WI38 (cell line): Measurements from ENCODE around the gene MYOD1.

Source experiments
- H3K4me3 ChIP-seq: 2 replicates; pipeline ENCODE4 v1.5.1; 2011; ENCODE audit warnings: low read depth, mild to moderate bottlenecking, control low read depth, low read length
- CTCF ChIP-seq: IDR thresholded peaks from 2 replicates; pipeline ENCODE4 v1.5.1; 2012; ENCODE audit warnings: low read depth, mild to moderate bottlenecking, control low read depth, low read length

The MYOD1 gene

GRCh38 chr11:17686231-17686980, 33.0 kb upstream of the MYOD1 start:
- no peak overlapping the region for H3K4me3 ChIP-seq
- no peak for TF ChIP-seq CTCF

GRCh38 chr11:17687946-17688670, 31.3 kb upstream of the MYOD1 start:
- H3K4me3 ChIP-seq = no peak overlapping the region
- TF ChIP-seq CTCF = no peak

GRCh38 chr11:17691550-17691949, 27.8 kb upstream of the MYOD1 start:
- no peak for TF ChIP-seq CTCF

GRCh38 chr11:17691976-17692375, 27.4 kb upstream of the MYOD1 start:
- no peak overlapping the region for H3K4me3 ChIP-seq
- no peak for TF ChIP-seq CTCF

More at GRCh38 chr11:17691550-17691949, 27.8 kb upstream of the MYOD1 start:
- no peak overlapping the region for H3K4me3 ChIP-seq

- H3K4me3 ChIP-seq = no peak overlapping the region
- TF ChIP-seq CTCF = no peak
These were observed 26.4 kb upstream of the MYOD1 start for GRCh38 chr11:17692931-17693330.

GRCh38 chr11:17693531-17693930, 25.8 kb upstream of the MYOD1 start:
- H3K4me3 ChIP-seq = no peak overlapping the region
- no peak for TF ChIP-seq CTCF

DNA sequence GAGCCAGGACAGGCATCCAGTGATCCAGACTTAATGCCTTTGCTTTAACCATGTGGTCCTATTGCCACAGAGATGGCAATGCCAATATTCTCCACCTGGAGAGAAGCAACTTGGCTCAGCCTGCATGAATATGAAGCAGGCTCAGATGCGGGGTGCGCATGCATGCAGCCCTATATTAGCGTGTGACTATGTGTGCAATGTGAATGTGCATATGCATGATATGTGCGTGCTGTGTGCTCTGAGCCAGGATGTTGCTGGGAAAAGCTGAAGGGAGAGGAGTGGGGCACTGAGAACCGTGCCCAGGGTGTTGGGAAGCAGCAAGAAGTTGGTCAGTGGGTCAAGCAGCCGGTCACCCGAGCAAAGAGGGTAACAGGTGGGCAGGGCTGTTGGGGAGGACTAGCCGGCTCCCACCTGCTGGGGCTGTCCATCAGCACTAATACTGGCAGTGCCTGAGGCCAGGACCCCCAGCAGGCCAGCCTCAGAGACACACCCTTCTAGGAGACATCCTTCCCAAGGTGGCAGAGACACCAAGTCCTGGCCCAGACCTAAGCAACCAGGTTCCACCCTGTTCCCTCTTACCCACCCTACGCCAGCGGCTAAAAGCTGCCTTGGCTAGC, 24.8 kb upstream of the MYOD1 start:
- no peak overlapping the region for H3K4me3 ChIP-seq
- no peak for TF ChIP-seq CTCF
